ENCODE results near the gene SCAPER. TPM values are rescaled to one million over a fixed set of nuclear protein-coding genes. Genes with fewer than 3 reads are reported as not detected.

The SCAPER gene
- total RNA-seq, 1 experiment from 2014 or later = 21.5 TPM

DNA sequence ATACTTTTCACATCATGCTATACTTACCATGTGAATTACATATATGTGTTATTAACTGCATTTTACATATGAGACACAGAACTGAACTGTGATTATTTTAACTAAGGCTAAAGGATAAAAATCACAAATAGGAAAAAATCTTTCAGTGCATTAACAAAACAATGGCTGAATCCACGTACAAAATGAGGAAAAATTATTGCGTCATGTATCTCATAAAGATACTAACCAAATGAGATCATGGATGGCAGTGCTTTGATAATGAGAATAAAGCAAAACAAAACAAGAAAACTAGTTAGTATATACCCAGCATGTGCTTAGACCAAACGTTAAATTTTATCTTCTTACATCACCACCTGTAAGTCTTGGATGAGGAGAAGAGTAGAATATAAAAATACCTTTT lies 66.0 kb downstream of the SCAPER start:
- no TSS peak for BruUV-seq (replicated peaks)
- Histone ChIP-seq H3K4me1 (ENCODE audit: insufficient read depth, low read length, poor library complexity, severe bottlenecking) (peaks cover 8% of the 10 kb centered on the region), H3K27ac (ENCODE audit: low read depth, low read length, poor library complexity, severe bottlenecking) (no peak overlapping the region), H3K4me3 (ENCODE audit: low read depth, low read length, poor library complexity, severe bottlenecking) (no peak overlapping the region), H3K27me3 (replicated peaks; ENCODE audit: insufficient read depth, low read depth, low read length, poor library complexity) (no peaks in the 10 kb centered on the region), H3K36me3 (ENCODE audit: insufficient read depth, low read length, poor library complexity, severe bottlenecking) (no peaks in the 10 kb centered on the region), H3K9me3 (ENCODE audit: low read depth, low read length, poor library complexity, severe bottlenecking) (no peaks in the 10 kb centered on the region)
- TF ChIP-seq, protein P1, sequence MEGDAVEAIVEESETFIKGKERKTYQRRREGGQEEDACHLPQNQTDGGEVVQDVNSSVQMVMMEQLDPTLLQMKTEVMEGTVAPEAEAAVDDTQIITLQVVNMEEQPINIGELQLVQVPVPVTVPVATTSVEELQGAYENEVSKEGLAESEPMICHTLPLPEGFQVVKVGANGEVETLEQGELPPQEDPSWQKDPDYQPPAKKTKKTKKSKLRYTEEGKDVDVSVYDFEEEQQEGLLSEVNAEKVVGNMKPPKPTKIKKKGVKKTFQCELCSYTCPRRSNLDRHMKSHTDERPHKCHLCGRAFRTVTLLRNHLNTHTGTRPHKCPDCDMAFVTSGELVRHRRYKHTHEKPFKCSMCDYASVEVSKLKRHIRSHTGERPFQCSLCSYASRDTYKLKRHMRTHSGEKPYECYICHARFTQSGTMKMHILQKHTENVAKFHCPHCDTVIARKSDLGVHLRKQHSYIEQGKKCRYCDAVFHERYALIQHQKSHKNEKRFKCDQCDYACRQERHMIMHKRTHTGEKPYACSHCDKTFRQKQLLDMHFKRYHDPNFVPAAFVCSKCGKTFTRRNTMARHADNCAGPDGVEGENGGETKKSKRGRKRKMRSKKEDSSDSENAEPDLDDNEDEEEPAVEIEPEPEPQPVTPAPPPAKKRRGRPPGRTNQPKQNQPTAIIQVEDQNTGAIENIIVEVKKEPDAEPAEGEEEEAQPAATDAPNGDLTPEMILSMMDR (conservative IDR thresholded peaks at IDR 0.05; ENCODE audit: low read depth, low read length) = no peak
- TF ChIP-seq EZH2 (IDR thresholded peaks at IDR 0.05; ENCODE audit: borderline replicate concordance, low read depth, low read length, poor library complexity, severe bottlenecking) = no peak
- CTCF ChIA-PET = no interaction called here
- intact Hi-C loops (cut with micrococcal nuclease; ENCODE audit: unreplicated experiment) = no loop called here
- POLR2A ChIA-PET (ENCODE audit: low non-redundant PET) = no interaction called here
- no peak for DNase-seq (ENCODE audit: low spot score)

DNA sequence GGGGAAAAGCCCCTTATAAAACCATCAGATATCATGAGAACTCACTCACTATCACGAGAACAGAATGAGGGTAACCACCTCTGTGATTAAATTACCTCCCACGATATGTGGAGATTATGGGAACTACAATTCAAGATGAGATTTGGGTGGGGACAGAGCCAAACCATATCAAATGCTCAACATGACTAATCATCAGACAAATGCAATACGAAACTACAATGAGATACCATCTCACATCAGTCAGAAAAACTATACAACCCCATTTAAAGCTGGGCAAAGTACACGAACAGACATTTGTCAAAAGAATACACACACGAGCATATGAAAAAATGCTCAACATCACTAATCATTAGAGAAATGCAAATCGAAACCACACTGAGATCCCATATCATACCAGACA lies 67.7 kb downstream of the SCAPER start:
- Histone ChIP-seq H3K36me3 (ENCODE audit: insufficient read depth, low read length, poor library complexity, severe bottlenecking) (no peaks in the 10 kb centered on the region), H3K4me3 (ENCODE audit: low read depth, low read length, poor library complexity, severe bottlenecking) (no peak overlapping the region), H3K9me3 (ENCODE audit: low read depth, low read length, poor library complexity, severe bottlenecking) (no peaks in the 10 kb centered on the region), H3K4me1 (ENCODE audit: insufficient read depth, low read length, poor library complexity, severe bottlenecking) (no peaks in the 10 kb centered on the region), H3K27ac (ENCODE audit: low read depth, low read length, poor library complexity, severe bottlenecking) (no peak overlapping the region), H3K27me3 (replicated peaks; ENCODE audit: insufficient read depth, low read depth, low read length, poor library complexity) (no peaks in the 10 kb centered on the region)
- TF ChIP-seq, protein P1 (conservative IDR thresholded peaks at IDR 0.05; ENCODE audit: low read depth, low read length) = no peak
- CTCF ChIA-PET = no interaction called here
- no peak for DNase-seq (ENCODE audit: low spot score)
- intact Hi-C loops (cut with micrococcal nuclease; ENCODE audit: unreplicated experiment) = no loop called here
- POLR2A ChIA-PET (ENCODE audit: low non-redundant PET) = no interaction called here
- no TSS peak for BruUV-seq (replicated peaks)

DNA sequence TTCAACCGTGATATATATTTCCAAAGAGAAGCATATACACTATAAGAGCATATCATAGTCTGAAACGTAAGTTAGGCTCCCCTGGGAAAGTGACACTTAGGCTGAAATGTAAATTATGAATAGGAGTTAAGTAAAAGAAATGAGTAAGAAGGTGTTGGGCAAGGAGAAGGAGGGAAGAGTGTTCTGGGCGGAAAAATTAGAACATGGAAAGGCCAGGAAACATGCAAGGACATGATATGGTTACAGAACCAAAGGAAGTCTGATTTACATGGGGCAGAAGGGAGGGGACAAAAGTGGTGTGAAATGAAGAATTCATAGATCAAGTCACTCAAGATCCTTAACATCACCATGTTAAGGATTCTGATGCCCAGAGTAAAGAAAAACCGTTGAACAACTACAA lies 75.2 kb downstream of the SCAPER start:
- Histone ChIP-seq H3K9me3 (ENCODE audit: low read depth, low read length, poor library complexity, severe bottlenecking) (no peaks in the 10 kb centered on the region), H3K36me3 (ENCODE audit: insufficient read depth, low read length, poor library complexity, severe bottlenecking) (no peaks in the 10 kb centered on the region), H3K27ac (ENCODE audit: low read depth, low read length, poor library complexity, severe bottlenecking) (no peak overlapping the region), H3K27me3 (replicated peaks; ENCODE audit: insufficient read depth, low read depth, low read length, poor library complexity) (no peaks in the 10 kb centered on the region), H3K4me3 (ENCODE audit: low read depth, low read length, poor library complexity, severe bottlenecking) (no peak overlapping the region), H3K4me1 (ENCODE audit: insufficient read depth, low read length, poor library complexity, severe bottlenecking) (no peaks in the 10 kb centered on the region)
- no TSS peak for BruUV-seq (replicated peaks)
- intact Hi-C loops (cut with micrococcal nuclease; ENCODE audit: unreplicated experiment) = no loop called here
- no peak for DNase-seq (ENCODE audit: low spot score)
- POLR2A ChIA-PET (ENCODE audit: low non-redundant PET) = no interaction called here
- CTCF ChIA-PET = no interaction called here
- no peak for TF ChIP-seq EZH2 (IDR thresholded peaks at IDR 0.05; ENCODE audit: borderline replicate concordance, low read depth, low read length, poor library complexity, severe bottlenecking)
- TF ChIP-seq, protein P1 (conservative IDR thresholded peaks at IDR 0.05; ENCODE audit: low read depth, low read length) = no peak
